Right lobe of liver (tissue), 4 donors: ENCODE data around the gene CCNL1.

Experiments used
- POLR2A ChIP-seq: fragments of 450-650 bp; IDR thresholded peaks from one replicate; pipeline ENCODE4 v1.6.1; 2017; ENCODE audit warnings: antibody characterized with exemption, mild to moderate bottlenecking
- TF ChIP-seq, protein P1 (sequence below), 4 donors: fragments of 200-600 bp in 3 of 4; fragments of 450-650 bp in 1 of 4; IDR thresholded peaks; one replicate each; pipeline versions ENCODE4 v1.5.1 to v1.8.0; 2016 to 2022; ENCODE audit warnings: antibody characterized with exemption in 4 of 4, mild to moderate bottlenecking in 2 of 4
- donor health status: DM: no; HTN: no; CAD: no.
- donor health status: DM: no; HTN: no; CAD: no.
- donor health status: DM: no; HTN: yes; CAD: no.

- TF ChIP-seq, protein P1, sequence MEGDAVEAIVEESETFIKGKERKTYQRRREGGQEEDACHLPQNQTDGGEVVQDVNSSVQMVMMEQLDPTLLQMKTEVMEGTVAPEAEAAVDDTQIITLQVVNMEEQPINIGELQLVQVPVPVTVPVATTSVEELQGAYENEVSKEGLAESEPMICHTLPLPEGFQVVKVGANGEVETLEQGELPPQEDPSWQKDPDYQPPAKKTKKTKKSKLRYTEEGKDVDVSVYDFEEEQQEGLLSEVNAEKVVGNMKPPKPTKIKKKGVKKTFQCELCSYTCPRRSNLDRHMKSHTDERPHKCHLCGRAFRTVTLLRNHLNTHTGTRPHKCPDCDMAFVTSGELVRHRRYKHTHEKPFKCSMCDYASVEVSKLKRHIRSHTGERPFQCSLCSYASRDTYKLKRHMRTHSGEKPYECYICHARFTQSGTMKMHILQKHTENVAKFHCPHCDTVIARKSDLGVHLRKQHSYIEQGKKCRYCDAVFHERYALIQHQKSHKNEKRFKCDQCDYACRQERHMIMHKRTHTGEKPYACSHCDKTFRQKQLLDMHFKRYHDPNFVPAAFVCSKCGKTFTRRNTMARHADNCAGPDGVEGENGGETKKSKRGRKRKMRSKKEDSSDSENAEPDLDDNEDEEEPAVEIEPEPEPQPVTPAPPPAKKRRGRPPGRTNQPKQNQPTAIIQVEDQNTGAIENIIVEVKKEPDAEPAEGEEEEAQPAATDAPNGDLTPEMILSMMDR (IDR thresholded peaks at IDR 0.05): no peak
- TF ChIP-seq POLR2A: no peak
Observed at GRCh38 chr3:157142315-157142714, 17.6 kb downstream of the CCNL1 start.
